H1 (cell line): Measurements from ENCODE around the gene LSM7. TPM values are rescaled to one million over a fixed set of nuclear protein-coding genes. Genes with fewer than 3 reads are reported as not detected.
A peak's percentile ranks its signal among the peaks of the same experiment; 100 is the strongest.

ENCODE experiments used
- ATF2 ChIP-seq: IDR thresholded peaks from 2 replicates; pipeline ENCODE4 v1.6.1; 2012; ENCODE audit warnings: low read length, inconsistent platforms
- BCL11A ChIP-seq, 2 experiments: IDR thresholded peaks; one replicate each; pipeline ENCODE4 v1.6.1; 2011; ENCODE audit warnings: low read depth in 2 of 2, low read length in 2 of 2, mild to moderate bottlenecking in 2 of 2
- CEBPB ChIP-seq: IDR thresholded peaks from 2 replicates; pipeline ENCODE4 v1.6.1; 2012; ENCODE audit warnings: low read depth, low read length
- CHD2 ChIP-seq: IDR thresholded peaks from 2 replicates; pipeline ENCODE4 v1.6.1; 2012; ENCODE audit warnings: low read length, improper control_type of control experiment
- CTCF ChIP-seq, 3 experiments: IDR thresholded peaks; 1 replicate in 2 of 3; 2 replicates in 1 of 3; pipeline versions ENCODE4 v1.5.1 to v1.6.1; 2011; ENCODE audit warnings: low read length in 3 of 3, mild to moderate bottlenecking in 3 of 3, inconsistent platforms in 2 of 3, low read depth in 1 of 3, moderate library complexity in 1 of 3; ENCODE audit not compliant: insufficient read depth in 1 of 3; ENCODE audit errors: control extremely low read depth in 1 of 3
- E2F6 ChIP-seq: IDR thresholded peaks from 2 replicates; pipeline ENCODE4 v1.6.1; 2012; ENCODE audit warnings: inconsistent platforms
- EGR1 ChIP-seq: IDR thresholded peaks from 2 replicates; pipeline ENCODE4 v1.6.1; 2011; ENCODE audit warnings: low read depth, low read length, borderline replicate concordance
- EP300 ChIP-seq, 2 experiments: IDR thresholded peaks; 1 replicate in 1 of 2; 2 replicates in 1 of 2; pipeline ENCODE4 v1.6.1; 2011 to 2012; ENCODE audit warnings: low read depth in 2 of 2, low read length in 2 of 2, mild to moderate bottlenecking in 2 of 2, borderline replicate concordance in 1 of 2, inconsistent platforms in 1 of 2, moderate library complexity in 1 of 2
- GABPA ChIP-seq: IDR thresholded peaks from 2 replicates; pipeline ENCODE4 v1.6.1; 2011; ENCODE audit warnings: mild to moderate bottlenecking, low read length, moderate library complexity, borderline replicate concordance; ENCODE audit not compliant: insufficient read depth
- HDAC2 ChIP-seq, 2 experiments: fragments of 300-600 bp in 1 of 2; sonication (generic) in 1 of 2; IDR thresholded peaks; 2 replicates each; pipeline ENCODE4 v1.6.1; 2011 to 2012; ENCODE audit warnings: low read depth in 2 of 2, low read length in 2 of 2, mild to moderate bottlenecking in 2 of 2, moderate library complexity in 2 of 2, borderline replicate concordance in 1 of 2, inconsistent platforms in 1 of 2
- MAFK ChIP-seq: IDR thresholded peaks from 2 replicates; pipeline ENCODE4 v1.6.1; 2012; ENCODE audit warnings: low read depth, mild to moderate bottlenecking, improper control_type of control experiment, low read length
- NANOG ChIP-seq: IDR thresholded peaks from 2 replicates; pipeline ENCODE4 v1.6.1; 2011; ENCODE audit warnings: low read length, low read depth, mild to moderate bottlenecking, inconsistent platforms; ENCODE audit not compliant: insufficient read depth, poor library complexity, severe bottlenecking
- PHF8 ChIP-seq: fragments of 200-600 bp; sonication (generic); conservative IDR thresholded peaks from 2 replicates; pipeline ENCODE4 v1.7.1; 2012; ENCODE audit warnings: low read depth, mild to moderate bottlenecking, inconsistent platforms, low read length, moderate library complexity
- RNF2 ChIP-seq: fragments of 200-900, 300-1000 bp; sonication (generic); IDR thresholded peaks from 2 replicates; pipeline ENCODE4 v1.7.1; 2016; ENCODE audit warnings: borderline replicate concordance, low read depth, mild to moderate bottlenecking, antibody characterized with exemption, low read length; ENCODE audit not compliant: poor library complexity, severe bottlenecking; ENCODE audit errors: missing control alignments
- SRF ChIP-seq: IDR thresholded peaks from 2 replicates; pipeline ENCODE4 v1.6.1; 2011; ENCODE audit warnings: mild to moderate bottlenecking, low read depth, low read length, moderate library complexity
- TAF7 ChIP-seq: optimal IDR thresholded peaks from 2 replicates; pipeline ENCODE3; 2011; ENCODE audit warnings: low read depth, mild to moderate bottlenecking, inconsistent platforms, low read length, moderate library complexity, borderline replicate concordance
- TBP ChIP-seq: IDR thresholded peaks from 2 replicates; pipeline ENCODE4 v1.6.1; 2011; ENCODE audit warnings: low read depth, low read length, improper control_type of control experiment
- TCF12 ChIP-seq: IDR thresholded peaks from 2 replicates; pipeline ENCODE4 v1.6.1; 2011; ENCODE audit warnings: low read depth, mild to moderate bottlenecking, low read length
- polyA plus RNA-seq, 7 experiments: library from polyadenylated mRNA; depleted of rRNA in 3 of 7; stranded (reverse) in 5 of 7; unstranded in 2 of 7; fragments of >200 nt in 5 of 7; fragments of 200-250 nt in 2 of 7; gene quantifications; 1 replicate in 5 of 7; 2 replicates in 1 of 7; 4 replicates in 1 of 7; pipeline versions ENCODE4 v1.2.1 to v1.2.3, GENCODE V29; 2011 to 2013; ENCODE audit warnings: missing spikeins in 2 of 7, mixed read lengths in 2 of 7
- total RNA-seq: library from RNA; stranded (reverse); fragmentation: NEBNext Ultra II Directional; extraction: Animal tissue kit (Norgen Biotek cat#: 25700); gene quantifications from 2 replicates; pipeline ENCODE4 v1.2.1, GENCODE V29; 2021

Gene LSM7
- total and polyA plus RNA-seq, 2 of the 8 experiments (the other 6 are each of a cell fraction or from before 2014, with no cell fraction given) = 228 to 1,335 TPM

GRCh38 chr19:2291185-2291751, 37.1 kb downstream of the LSM7 start (continued):
- peak; percentile 78 for TF ChIP-seq E2F6
- TF ChIP-seq HDAC2 (IDR thresholded peaks at IDR 0.05; ENCODE audit: borderline replicate concordance in 1 of 2, low read depth in 2 of 2, low read length in 2 of 2) = no peak
- TF ChIP-seq GABPA = peak; percentile 33; the same call in 1 of the 2 replicates
- no peak for TF ChIP-seq TAF7
- no peak for TF ChIP-seq TCF12
- TF ChIP-seq CEBPB = no peak
- TF ChIP-seq NANOG = no peak
- no peak for TF ChIP-seq MAFK
- TF ChIP-seq CHD2 = no peak
- TF ChIP-seq EP300 (IDR thresholded peaks at IDR 0.05; ENCODE audit: borderline replicate concordance in 1 of 2, low read depth in 2 of 2, low read length in 2 of 2) = no peak
- no peak for TF ChIP-seq EGR1
- TF ChIP-seq SRF = no peak
- TF ChIP-seq PHF8 = no peak
- peak; percentile 38 to 47 (median 42) for TF ChIP-seq CTCF (IDR thresholded peaks at IDR 0.05; ENCODE audit: control extremely low read depth in 1 of 3, insufficient read depth in 1 of 3, low read depth in 1 of 3, low read length in 3 of 3)
- no peak for TF ChIP-seq BCL11A (IDR thresholded peaks at IDR 0.05; ENCODE audit: low read depth in 2 of 2, low read length in 2 of 2)
- peak; percentile 2 for TF ChIP-seq RNF2
- peak; percentile 15; the same call in 1 of the 2 replicates for TF ChIP-seq TBP
- TF ChIP-seq ATF2 = no peak
